GM23338 (cell line): ENCODE data around the gene MAP4K1. TPM values are rescaled to one million over a fixed set of nuclear protein-coding genes. Genes with fewer than 3 reads are reported as not detected.

Experiments
- ATAC-seq: fragments of 200-7000 bp; cut with Tn5 transposase; 3 replicates; pipeline ENCODE4 v1.9.1; 2020
- DNase-seq: peaks from one replicate; pipeline ENCODE4 v3.0.0-alpha.2; 2015; ENCODE audit warnings: low spot score
- H2AFZ ChIP-seq: fragments of 200-600 bp; sonication (generic); 2 replicates; pipeline ENCODE4 v1.8.0; 2016; ENCODE audit warnings: antibody characterized with exemption, mild to moderate bottlenecking, moderate library complexity
- H3F3A ChIP-seq: fragments of 200-600 bp; sonication (generic); replicated peaks from 2 replicates; pipeline ENCODE4 v1.8.0; 2017; ENCODE audit warnings: antibody characterized with exemption, mixed run types, low read depth
- H3K27ac ChIP-seq: fragments of 200-600 bp; sonication (generic); 2 replicates; pipeline ENCODE4 v1.6.1; 2016; ENCODE audit warnings: low read depth
- H3K27me3 ChIP-seq: fragments of 200-600 bp; sonication (generic); 2 replicates; pipeline ENCODE4 v1.8.0; 2016; ENCODE audit warnings: mild to moderate bottlenecking, mixed run types, moderate library complexity; ENCODE audit not compliant: insufficient read depth
- H3K36me3 ChIP-seq: fragments of 200-600 bp; sonication (generic); 2 replicates; pipeline ENCODE4 v1.8.0; 2016; ENCODE audit warnings: mild to moderate bottlenecking; ENCODE audit not compliant: insufficient read depth
- H3K4me1 ChIP-seq: fragments of 200-600 bp; sonication (generic); 2 replicates; pipeline ENCODE4 v1.8.0; 2016; ENCODE audit warnings: mild to moderate bottlenecking, moderate library complexity; ENCODE audit not compliant: insufficient read depth
- H3K4me2 ChIP-seq: fragments of 200-600 bp; sonication (generic); 2 replicates; pipeline ENCODE4 v1.7.1; 2017; ENCODE audit warnings: mixed run types
- H3K4me3 ChIP-seq: fragments of 200-600 bp; sonication (generic); 2 replicates; pipeline ENCODE4 v1.6.1; 2016; ENCODE audit warnings: mixed run types
- H3K79me2 ChIP-seq: fragments of 200-600 bp; sonication (generic); replicated peaks from 2 replicates; pipeline ENCODE4 v1.8.0; 2017; ENCODE audit warnings: mild to moderate bottlenecking; ENCODE audit not compliant: insufficient read depth
- H3K9me2 ChIP-seq: fragments of 200-600 bp; sonication (generic); 2 replicates; pipeline ENCODE4 v1.8.0; 2017; ENCODE audit not compliant: insufficient read depth
- H4K20me1 ChIP-seq: fragments of 200-600 bp; sonication (generic); replicated peaks from 2 replicates; pipeline ENCODE4 v1.8.0; 2017; ENCODE audit warnings: mild to moderate bottlenecking; ENCODE audit not compliant: insufficient read depth
- H3K27ac Mint-ChIP-seq: 2 replicates; pipeline ENCODE4 v1.8.0; 2020; ENCODE audit warnings: inconsistent platforms, mild to moderate bottlenecking, moderate library complexity, mixed read lengths
- H3K27me3 Mint-ChIP-seq: 3 replicates; pipeline ENCODE4 v1.8.0; 2022; ENCODE audit warnings: low read depth, mild to moderate bottlenecking, moderate library complexity, mixed read lengths, inconsistent platforms; ENCODE audit not compliant: insufficient read depth, poor library complexity
- H3K36me3 Mint-ChIP-seq: 3 replicates; pipeline ENCODE4 v1.8.0; 2021; ENCODE audit warnings: low read depth, mild to moderate bottlenecking, inconsistent platforms, moderate library complexity, mixed read lengths
- H3K4me1 Mint-ChIP-seq: 3 replicates; pipeline ENCODE4 v1.8.0; 2020; ENCODE audit warnings: mild to moderate bottlenecking, inconsistent platforms, mixed read lengths
- H3K4me3 Mint-ChIP-seq: 3 replicates; pipeline ENCODE4 v1.8.0; 2021; ENCODE audit warnings: moderate library complexity, mild to moderate bottlenecking, inconsistent platforms, mixed read lengths
- H3K9me3 Mint-ChIP-seq: 3 replicates; pipeline ENCODE4 v1.8.0; 2020; ENCODE audit warnings: moderate library complexity, mild to moderate bottlenecking, inconsistent platforms, mixed read lengths
- CTCF ChIP-seq, 2 experiments: fragments of 200-600 bp in 1 of 2; sonication (generic) in 1 of 2; conservative IDR thresholded peaks; 2 replicates each; pipeline versions ENCODE4 v1.5.1 to v1.6.1; 2016 to 2017; ENCODE audit warnings: antibody characterized with exemption in 2 of 2, low read depth in 2 of 2, mild to moderate bottlenecking in 2 of 2, moderate library complexity in 1 of 2
- EZH2 ChIP-seq: fragments of 200-600 bp; sonication (generic); IDR thresholded peaks from one replicate; pipeline ENCODE4 v1.8.0; 2017; ENCODE audit warnings: antibody characterized with exemption, mild to moderate bottlenecking, low read depth; ENCODE audit not compliant: unreplicated experiment
- REST ChIP-seq: IDR thresholded peaks from one replicate; pipeline ENCODE4 v1.6.1; 2018; ENCODE audit warnings: antibody characterized with exemption; ENCODE audit not compliant: unreplicated experiment
- STAT1 ChIP-seq: IDR thresholded peaks from one replicate; pipeline ENCODE4 v1.6.1; 2016; ENCODE audit warnings: antibody characterized with exemption; ENCODE audit not compliant: unreplicated experiment
- ZNF331 ChIP-seq: fragments of 250-450 bp; sonication (Bioruptor Pico); IDR thresholded peaks from 2 replicates; pipeline ENCODE4 v1.5.0; 2020; ENCODE audit warnings: low read depth, mild to moderate bottlenecking, moderate library complexity
- ZNF462 ChIP-seq: fragments of 250-450 bp; sonication (Bioruptor Pico); IDR thresholded peaks from 2 replicates; pipeline ENCODE4 v1.5.0; 2020; ENCODE audit warnings: mild to moderate bottlenecking, moderate library complexity
- polyA plus RNA-seq: library from polyadenylated mRNA; unstranded; fragments of >200 nt; fragmentation: Nextera tagmentation; extraction: Ambion mirVana; gene quantifications from 2 replicates; pipeline ENCODE4 v1.2.1, GENCODE V29; 2016
- total RNA-seq: library from RNA; depleted of rRNA; stranded (reverse); fragments of >200 nt; shearing (Covaris generic); gene quantifications from 2 replicates; pipeline ENCODE4 v1.2.3, GENCODE V29; 2014

The MAP4K1 gene
- total and polyA plus RNA-seq, 2 experiments from 2014 or later: 7.7 to 44.6 TPM

GRCh38 chr19:38599722-38600121, 18.0 kb downstream of the MAP4K1 start (continued):
- TF ChIP-seq ZNF462 (CRISPR knock-in tag) (no peak), EZH2 (no peak), ZNF331 (CRISPR knock-in tag) (no peak), CTCF (conservative IDR thresholded peaks at IDR 0.05; ENCODE audit: low read depth in 2 of 2) (no peak)

- no peaks in the 10 kb centered on the region; the same call in 2 of the 3 replicates for H3K36me3 Mint-ChIP-seq
- H3K27ac Mint-ChIP-seq: no peak overlapping the region
- Histone ChIP-seq H3K27me3 (no peaks in the 10 kb centered on the region), H4K20me1 (no peaks in the 10 kb centered on the region), H3K4me1 (no peaks in the 10 kb centered on the region), H3K79me2 (no peaks in the 10 kb centered on the region), H3K27ac (no peak overlapping the region), H3K4me3 (peak overlapping the region; percentile 84), H3F3A (peaks cover 15% of the 10 kb centered on the region), H3K9me2 (no peaks in the 10 kb centered on the region), H2AFZ (peak overlapping the region; percentile 98), H3K4me2 (peak overlapping the region; percentile 81; the same call in 1 of the 2 replicates), H3K36me3 (no peaks in the 10 kb centered on the region)
- no peak for TF ChIP-seq STAT1
- TF ChIP-seq CTCF (conservative IDR thresholded peaks at IDR 0.05; ENCODE audit: low read depth in 2 of 2): no peak
- TF ChIP-seq REST: no peak
- H3K4me3 Mint-ChIP-seq: peak overlapping the region; percentile 94
- peaks cover 31% of the 10 kb centered on the region for H3K27me3 Mint-ChIP-seq
- H3K9me3 Mint-ChIP-seq: no peaks in the 10 kb centered on the region
- ATAC-seq: peak; percentile 3
- peak; percentile 35 for DNase-seq
- H3K4me1 Mint-ChIP-seq: peaks cover 6% of the 10 kb centered on the region; the same call in 1 of the 3 replicates
These were observed 20.7 kb downstream of the MAP4K1 start for GRCh38 chr19:38597075-38597474.
